MG63 (cell line): ENCODE data around the gene POLR1B. TPM values are rescaled to one million over a fixed set of nuclear protein-coding genes. Genes with fewer than 3 reads are reported as not detected.
"Not testable (repeated sequence)": the region's sequence is repeated elsewhere in the genome, so short reads cannot be mapped to it uniquely, and the experiment has no call there.

Experiments used
- DNase-seq: peaks from one replicate; pipeline ENCODE4 v3.0.0-alpha.2; 2020
- H3K27me3 ChIP-seq: fragments of 250-450 bp; sonication (Bioruptor Pico); 2 replicates; pipeline ENCODE4 v1.5.1; 2020; ENCODE audit warnings: mild to moderate bottlenecking, moderate library complexity
- H3K36me3 ChIP-seq: fragments of 250-450 bp; sonication (Bioruptor Pico); 2 replicates; pipeline ENCODE4 v1.5.1; 2020; ENCODE audit warnings: mild to moderate bottlenecking, moderate library complexity
- H3K4me3 ChIP-seq: fragments of 250-450 bp; sonication (Bioruptor Pico); 2 replicates; pipeline ENCODE4 v1.5.1; 2020; ENCODE audit warnings: mild to moderate bottlenecking, moderate library complexity
- H3K9me3 ChIP-seq: fragments of 250-450 bp; sonication (Bioruptor Pico); 2 replicates; pipeline ENCODE4 v1.5.1; 2020; ENCODE audit warnings: mild to moderate bottlenecking, moderate library complexity
- total RNA-seq: library from RNA; depleted of rRNA; stranded (reverse); fragments of >200 nt; shearing (Covaris generic); gene quantifications from 2 replicates; pipeline ENCODE4 v1.2.3, GENCODE V29; 2014; ENCODE audit warnings: low replicate concordance; rRNA removed

Gene POLR1B
- total RNA-seq, 1 experiment from 2014 or later, result 20.5 TPM

DNA sequence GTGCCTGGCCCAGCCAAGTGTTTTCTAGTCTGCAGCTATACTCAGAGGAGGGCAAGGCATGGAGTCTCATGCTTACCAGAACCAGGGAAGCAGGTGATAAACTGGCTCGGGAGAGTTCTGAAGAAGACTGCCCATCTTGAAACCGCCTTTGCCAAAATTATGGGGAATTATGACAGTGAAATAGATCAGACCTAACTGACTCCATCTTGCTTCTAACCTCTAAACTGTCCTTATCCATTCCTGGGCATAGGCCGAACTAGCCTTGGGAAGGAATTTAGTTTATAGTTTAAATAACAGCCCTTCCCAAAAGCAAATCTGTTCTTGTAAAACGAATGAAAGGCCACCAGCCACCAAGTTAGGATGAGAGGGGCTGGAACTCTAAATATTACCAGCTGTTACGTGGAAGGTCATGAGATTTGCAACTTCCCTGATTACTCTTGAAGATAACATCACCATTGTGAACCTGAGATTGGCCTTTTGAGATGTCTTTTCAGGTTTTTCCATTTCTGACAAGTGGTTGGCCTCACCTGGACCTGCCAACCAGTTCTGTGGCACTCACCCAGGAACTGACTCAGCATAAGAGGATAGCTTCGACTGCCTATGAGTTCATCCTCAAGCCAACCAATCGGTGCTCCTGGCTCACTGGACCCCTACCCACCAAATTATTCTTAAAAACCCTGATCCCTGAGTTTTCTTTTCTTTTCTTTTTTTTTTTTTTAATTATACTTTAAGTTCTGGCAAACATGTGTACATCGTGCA, 65.6 kb downstream of the POLR1B start:
- no peaks in the 10 kb centered on the region for H3K36me3 ChIP-seq
- DNase-seq, result no peak
- no peaks in the 10 kb centered on the region for H3K9me3 ChIP-seq
- no peak overlapping the region for H3K4me3 ChIP-seq
- no peaks in the 10 kb centered on the region for H3K27me3 ChIP-seq

- not testable (repeated sequence) for H3K36me3 ChIP-seq, H3K4me3 ChIP-seq, DNase-seq, H3K9me3 ChIP-seq, H3K27me3 ChIP-seq
These were observed 67.1 kb downstream of the POLR1B start for GRCh38 chr2:112609320-112609719.

GRCh38 chr2:112612283-112612682, 70.0 kb downstream of the POLR1B start:
- DNase-seq, H3K36me3 ChIP-seq, H3K9me3 ChIP-seq, H3K27me3 ChIP-seq, H3K4me3 ChIP-seq: not testable (repeated sequence)

- Histone ChIP-seq H3K36me3 (no peaks in the 10 kb centered on the region), H3K27me3 (no peaks in the 10 kb centered on the region), H3K4me3 (no peak overlapping the region), H3K9me3 (no peaks in the 10 kb centered on the region)
- no peak for DNase-seq
These were observed 72.1 kb downstream of the POLR1B start for GRCh38 chr2:112614201-112614840.

DNA sequence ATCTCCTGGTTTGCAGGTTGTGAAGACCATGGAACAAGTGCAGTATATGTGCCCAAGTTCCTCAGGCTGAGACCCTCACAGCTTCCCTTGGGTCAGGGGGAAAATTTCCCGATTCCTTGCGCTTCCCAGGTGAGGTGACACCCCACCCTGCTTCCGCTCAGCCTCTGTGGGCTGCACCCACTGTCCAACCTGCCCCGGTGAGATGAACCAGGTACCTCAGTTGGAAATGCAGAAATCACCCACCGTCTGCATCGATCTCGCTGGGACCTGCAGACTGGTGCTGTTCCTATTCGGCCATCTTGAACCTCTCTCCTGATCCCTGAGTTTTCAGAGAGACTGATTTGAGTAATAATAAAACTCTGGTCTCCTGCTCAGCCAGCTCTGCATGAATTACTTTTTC, 72.8 kb downstream of the POLR1B start:
- no peak for DNase-seq
- no peaks in the 10 kb centered on the region for H3K36me3 ChIP-seq
- no peaks in the 10 kb centered on the region for H3K9me3 ChIP-seq
- no peak overlapping the region for H3K4me3 ChIP-seq
- no peaks in the 10 kb centered on the region for H3K27me3 ChIP-seq

DNA sequence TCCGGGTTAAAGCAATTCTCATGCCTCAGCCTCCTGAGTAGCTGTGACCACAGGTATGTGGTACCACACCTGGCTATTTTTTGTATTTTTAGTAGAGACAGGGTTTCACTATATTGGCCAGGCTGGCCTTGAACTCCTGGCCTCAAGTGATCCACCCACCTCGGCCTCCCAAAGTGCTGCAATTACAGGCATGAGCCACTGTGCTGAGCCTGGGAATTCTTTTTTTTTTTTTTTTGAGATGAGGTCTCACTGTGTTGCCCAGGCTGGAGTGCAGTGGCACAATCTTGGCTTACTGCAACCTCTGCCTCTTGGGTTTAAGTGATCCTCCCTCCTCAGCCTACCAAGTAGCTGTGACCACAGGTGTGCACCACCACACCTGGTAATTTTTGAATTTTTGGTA, 73.5 kb downstream of the POLR1B start:
- H3K27me3 ChIP-seq, H3K4me3 ChIP-seq, DNase-seq, H3K9me3 ChIP-seq, H3K36me3 ChIP-seq: not testable (repeated sequence)

- no peaks in the 10 kb centered on the region for H3K9me3 ChIP-seq
- no peaks in the 10 kb centered on the region for H3K27me3 ChIP-seq
- H3K36me3 ChIP-seq, result no peaks in the 10 kb centered on the region
- DNase-seq, result no peak
- H3K4me3 ChIP-seq, result no peak overlapping the region
These were observed 76.1 kb downstream of the POLR1B start for GRCh38 chr2:112618383-112618782.

DNA sequence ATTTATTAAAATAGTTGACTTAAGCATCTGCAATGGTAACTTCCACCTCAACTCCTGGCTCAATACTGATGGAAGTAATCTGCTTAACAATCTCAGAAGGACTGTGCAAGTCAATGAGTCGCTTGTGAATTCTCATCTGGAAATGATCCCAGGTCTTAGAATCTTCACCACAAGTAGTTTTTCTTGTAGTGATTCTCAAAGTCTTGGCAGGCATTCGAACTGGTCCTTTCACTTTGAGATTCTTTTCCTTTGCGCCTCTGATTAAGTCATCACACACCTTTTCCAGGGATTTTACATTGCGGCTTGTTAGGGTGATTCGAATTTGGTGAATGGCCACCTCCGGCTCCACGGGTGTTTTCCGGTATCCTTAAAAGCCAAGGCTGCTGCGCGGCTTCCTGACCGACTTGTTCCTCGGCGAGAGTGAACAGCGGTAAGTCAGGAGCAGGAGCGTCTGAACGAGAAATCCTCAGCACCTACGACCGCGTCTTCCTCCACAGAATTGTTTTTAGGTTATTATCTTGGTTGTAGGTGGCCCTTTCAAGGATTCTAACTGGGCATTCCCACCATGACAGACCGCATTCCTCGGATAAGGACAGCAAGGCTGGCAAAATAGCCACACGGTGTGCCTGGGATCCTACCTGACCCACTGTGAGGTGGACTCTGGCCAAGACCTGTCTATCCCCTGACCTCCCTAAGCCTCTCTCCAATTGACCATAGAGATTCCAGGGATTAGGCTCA, 79.7 kb downstream of the POLR1B start:
- peak; percentile 67 for DNase-seq
- H3K4me3 ChIP-seq, result peak overlapping the region; percentile 26
- no peaks in the 10 kb centered on the region for H3K36me3 ChIP-seq
- no peaks in the 10 kb centered on the region for H3K9me3 ChIP-seq
- H3K27me3 ChIP-seq, result no peaks in the 10 kb centered on the region

DNA sequence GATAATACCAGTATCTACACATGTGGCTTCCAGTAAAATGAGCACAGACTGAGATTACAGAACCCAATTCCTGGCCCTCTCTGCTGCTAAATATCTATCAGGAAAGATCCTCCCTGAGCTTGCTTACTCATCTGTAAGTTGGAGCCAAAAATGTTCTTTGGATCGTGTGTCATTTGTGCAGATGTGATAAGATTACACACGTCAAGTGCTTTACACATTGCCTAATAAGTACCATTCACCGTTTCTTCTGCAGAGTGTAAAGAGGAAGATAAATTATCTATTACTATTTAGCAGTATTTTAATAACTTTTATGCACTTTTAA, 80.2 kb downstream of the POLR1B start:
- Histone ChIP-seq H3K36me3 (no peaks in the 10 kb centered on the region), H3K9me3 (no peaks in the 10 kb centered on the region), H3K4me3 (peak overlapping the region; percentile 26), H3K27me3 (no peaks in the 10 kb centered on the region)
- DNase-seq, result peak; percentile 53

DNA sequence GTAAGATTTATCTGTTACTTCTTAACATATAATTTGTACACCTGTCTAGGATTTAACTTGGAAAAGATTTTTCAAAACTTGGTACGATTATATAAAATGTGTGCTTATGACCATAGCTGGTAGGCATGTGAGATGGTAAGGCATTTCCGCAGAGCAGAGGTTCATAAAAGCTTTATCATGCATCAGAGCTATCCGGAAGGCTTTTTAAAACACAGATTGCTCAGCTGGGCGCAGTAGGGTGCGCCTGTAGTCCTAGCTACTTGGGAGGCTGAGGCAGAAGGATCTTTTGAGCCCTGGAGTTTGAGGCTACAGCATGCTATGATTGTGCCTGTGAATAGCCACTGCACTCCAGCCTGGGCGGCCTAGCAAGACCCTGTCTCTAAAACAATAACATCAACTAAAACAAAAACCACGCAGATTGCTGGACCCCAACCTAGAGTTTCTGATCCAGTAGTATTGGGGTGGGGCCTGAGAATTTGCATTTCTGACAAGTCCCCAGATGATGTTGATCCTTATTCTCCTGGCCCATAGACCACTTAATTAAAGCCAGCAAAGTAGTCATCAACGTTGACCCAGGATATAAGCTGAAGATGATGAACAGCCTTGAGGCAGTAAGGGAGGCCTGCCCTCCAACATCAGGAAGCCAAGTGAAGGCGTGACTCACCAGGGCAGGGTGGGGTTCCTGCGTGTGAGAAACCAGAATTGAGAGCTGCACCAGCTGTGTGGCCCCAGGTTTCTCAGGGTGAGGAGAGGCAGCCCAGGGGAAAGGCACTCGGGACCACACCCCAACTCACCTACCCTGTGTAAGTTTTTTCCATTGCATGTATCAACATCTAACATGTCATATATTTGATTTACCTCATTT, 81.9 kb downstream of the POLR1B start:
- H3K4me3 ChIP-seq, result no peak overlapping the region
- H3K27me3 ChIP-seq, result no peaks in the 10 kb centered on the region
- no peaks in the 10 kb centered on the region for H3K9me3 ChIP-seq
- H3K36me3 ChIP-seq, result no peaks in the 10 kb centered on the region
- peak; percentile 92 for DNase-seq

- H3K27me3 ChIP-seq, result no peaks in the 10 kb centered on the region
- no peak for DNase-seq
- H3K36me3 ChIP-seq, result no peaks in the 10 kb centered on the region
- no peaks in the 10 kb centered on the region for H3K9me3 ChIP-seq
- no peak overlapping the region for H3K4me3 ChIP-seq
These were observed 83.3 kb downstream of the POLR1B start for GRCh38 chr2:112625474-112626114.

- Histone ChIP-seq H3K27me3 (no peaks in the 10 kb centered on the region), H3K4me3 (0 out of 2 replicates have a peak overlapping the region, but pooled peaks have one; percentile 2), H3K9me3 (no peaks in the 10 kb centered on the region), H3K36me3 (no peaks in the 10 kb centered on the region)
- DNase-seq, result peak; percentile 76
These were observed 84.4 kb downstream of the POLR1B start for GRCh38 chr2:112626604-112627059.

Other genes starting within 250 kb of the POLR1B start
- gene RGPD8, start 108.8 kb upstream of the POLR1B start, total RNA-seq, result 7.9 and 9.1 TPM in 2 replicates
- 49.8 and 55.2 TPM in 2 replicates for gene TTL, start 60.3 kb upstream of the POLR1B start, total RNA-seq
- gene CHCHD5, start 42.1 kb downstream of the POLR1B start, total RNA-seq, result 1.7 and 20.0 TPM in 2 replicates
- 117 and 129 TPM in 2 replicates for gene SLC20A1, start 103.5 kb downstream of the POLR1B start, total RNA-seq
- not detected in 2 replicates for gene NT5DC4, start 178.6 kb downstream of the POLR1B start, total RNA-seq
- gene CKAP2L, start 222.1 kb downstream of the POLR1B start, total RNA-seq, result 19.4 and 19.9 TPM in 2 replicates
- 2.1 TPM in 1 of 2 replicates, not detected in the other for gene IL1A, start 242.0 kb downstream of the POLR1B start, total RNA-seq